Stimulated activated CD8-positive, alpha-beta memory T cell treated with anti-CD3 and anti-CD28 coated beads, Interleukin-4, amount 100 ng/mL, for 4 hours (primary cell): ENCODE results near the gene NEK7.

Source experiments
- DNase-seq, 2 donors: peaks; one replicate each; pipeline ENCODE4 v3.0.0-alpha.2; 2020; ENCODE audit warnings: low read depth in 2 of 2, low spot score in 1 of 2

NEK7 gene

DNA sequence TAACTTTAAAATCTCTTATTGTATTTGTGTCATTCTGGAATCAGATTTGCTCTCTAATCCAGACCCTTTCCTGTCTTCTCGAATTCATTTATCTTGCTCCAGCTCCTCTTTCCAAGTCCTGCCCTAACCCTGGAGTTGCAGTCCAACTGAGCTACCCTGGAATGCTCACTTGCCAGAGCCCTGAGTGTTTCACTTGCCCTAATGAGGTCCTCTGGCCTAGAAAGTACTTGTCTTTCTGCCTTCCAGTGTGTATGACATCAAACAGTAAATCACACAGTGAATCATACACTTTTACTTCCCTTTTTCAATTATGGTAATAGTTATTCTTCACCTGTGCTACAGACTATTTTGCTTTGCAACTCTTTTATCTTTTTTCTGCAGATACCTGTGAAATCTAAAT is 96.9 kb downstream of the NEK7 start:
- DNase-seq: no peak

DNA sequence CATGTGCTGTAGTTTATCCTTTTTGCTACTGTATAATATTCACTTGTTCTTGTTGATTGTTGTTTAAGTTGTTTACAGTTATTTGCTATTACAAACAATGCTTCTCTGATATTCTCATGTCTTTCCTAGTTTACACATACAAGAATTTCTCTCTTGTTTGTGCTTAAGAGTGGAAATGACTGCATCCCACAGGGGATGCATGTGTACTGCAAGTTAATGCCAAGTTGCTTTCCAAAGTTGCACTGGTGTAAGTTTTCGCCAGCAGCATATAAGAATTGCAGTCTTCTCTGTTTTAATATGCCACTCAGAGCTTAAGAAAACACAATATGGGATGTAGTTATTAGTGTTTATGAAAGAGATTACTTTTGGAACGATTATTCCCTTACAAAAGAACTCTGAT is 97.7 kb downstream of the NEK7 start:
- DNase-seq: no peak

DNA sequence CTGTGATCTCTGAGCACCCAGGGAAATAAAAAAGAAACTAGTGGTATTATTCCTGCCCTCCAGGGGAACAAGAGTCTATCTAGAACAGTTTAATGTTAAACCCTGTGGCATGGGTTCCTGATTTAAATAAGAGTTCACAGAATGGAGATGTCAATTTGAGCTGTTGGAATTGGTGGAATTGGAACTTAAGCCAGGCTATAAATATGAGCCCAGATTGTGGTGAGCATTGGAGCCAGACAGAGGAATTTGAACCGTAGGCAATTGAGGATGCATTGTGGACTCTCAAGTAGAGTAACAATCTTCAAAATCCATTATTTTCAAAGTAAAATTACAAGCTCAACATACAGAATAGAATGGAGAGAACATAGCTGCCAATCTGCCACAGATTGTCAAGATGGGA is 98.2 kb downstream of the NEK7 start:
- no peak for DNase-seq

- no peak for DNase-seq
Measured at GRCh38 chr1:198255784-198256183, 99.0 kb downstream of the NEK7 start.

DNA sequence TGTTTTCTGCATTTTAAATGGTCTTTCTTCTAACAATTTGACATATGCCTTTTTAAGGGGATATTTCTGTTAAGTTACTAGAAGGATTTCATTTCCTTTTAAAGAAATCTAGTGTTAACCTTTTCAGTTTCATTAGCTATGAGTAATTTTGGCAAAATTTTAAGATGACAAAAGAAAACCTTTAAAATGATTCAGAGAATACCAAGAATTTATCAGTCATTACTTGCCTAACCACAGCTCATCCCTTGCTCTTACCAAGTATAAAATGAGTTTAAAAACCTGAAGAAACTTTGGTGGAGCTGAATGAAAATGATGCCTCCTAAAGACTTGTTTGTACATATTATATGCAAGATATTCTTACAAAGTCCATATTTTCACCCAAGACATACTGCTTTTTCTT is 101.7 kb downstream of the NEK7 start:
- no peak for DNase-seq

GRCh38 chr1:198259333-198260074 is 102.7 kb downstream of the NEK7 start:
- DNase-seq: no peak

DNA sequence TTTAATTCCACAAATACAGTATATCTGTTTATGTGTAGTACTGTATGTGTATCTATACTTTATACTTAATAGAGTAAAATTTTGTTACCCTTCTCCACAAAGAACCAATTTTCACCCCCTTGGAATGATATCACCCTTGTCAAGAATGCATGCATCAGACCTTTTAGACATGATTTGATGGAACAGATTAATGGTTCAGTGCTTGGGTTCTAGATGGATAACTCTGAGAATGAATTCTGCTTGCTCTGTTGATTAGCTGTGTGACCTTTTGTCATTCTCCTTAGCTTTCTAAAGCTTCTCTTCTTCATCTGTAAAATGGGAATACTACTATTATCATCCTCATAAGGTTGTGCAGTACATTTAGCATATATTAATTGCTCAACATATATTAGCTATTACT is 105.1 kb downstream of the NEK7 start:
- no peak for DNase-seq

DNA sequence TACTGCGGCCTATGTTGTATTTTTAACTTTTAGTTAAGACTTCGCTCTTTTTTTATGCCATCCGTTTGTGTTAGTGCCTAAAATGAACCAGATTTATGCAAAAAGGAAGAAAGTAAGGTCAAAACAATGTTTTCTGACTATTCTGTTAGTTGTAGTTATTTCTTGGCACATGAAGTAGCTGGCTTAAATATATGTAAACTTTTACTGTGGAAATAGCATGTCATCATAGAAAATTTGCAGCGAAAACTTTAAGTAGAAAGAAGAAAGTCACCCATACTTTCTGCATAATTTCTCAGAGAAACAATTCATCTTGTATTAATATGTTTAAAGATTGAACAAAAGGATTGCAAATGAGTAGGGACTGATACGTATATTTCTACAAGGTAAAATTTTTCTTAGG is 106.4 kb downstream of the NEK7 start:
- DNase-seq: no peak

DNA sequence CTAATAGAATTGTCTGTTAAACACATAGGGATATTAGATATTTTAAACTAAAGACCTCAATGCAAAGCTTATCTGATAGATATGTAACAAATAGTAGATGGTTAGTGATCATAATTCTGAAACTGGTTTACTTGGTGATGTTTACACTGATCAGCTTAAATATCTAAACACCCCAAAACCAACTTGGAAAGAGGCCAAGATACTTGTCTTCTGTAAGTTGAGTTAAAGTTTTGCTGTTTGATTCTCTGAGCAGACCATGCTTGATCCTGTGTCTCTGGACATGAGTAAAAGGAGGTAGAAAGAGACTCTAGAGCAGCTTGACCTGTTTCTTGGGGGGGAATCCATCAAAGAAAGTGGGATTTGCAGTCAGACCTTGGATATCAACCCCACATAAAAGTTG is 107.5 kb downstream of the NEK7 start:
- no peak for DNase-seq

- no peak for DNase-seq
Measured at GRCh38 chr1:198265073-198265661, 108.4 kb downstream of the NEK7 start.

GRCh38 chr1:198267056-198267455 is 110.3 kb downstream of the NEK7 start:
- no peak for DNase-seq

DNA sequence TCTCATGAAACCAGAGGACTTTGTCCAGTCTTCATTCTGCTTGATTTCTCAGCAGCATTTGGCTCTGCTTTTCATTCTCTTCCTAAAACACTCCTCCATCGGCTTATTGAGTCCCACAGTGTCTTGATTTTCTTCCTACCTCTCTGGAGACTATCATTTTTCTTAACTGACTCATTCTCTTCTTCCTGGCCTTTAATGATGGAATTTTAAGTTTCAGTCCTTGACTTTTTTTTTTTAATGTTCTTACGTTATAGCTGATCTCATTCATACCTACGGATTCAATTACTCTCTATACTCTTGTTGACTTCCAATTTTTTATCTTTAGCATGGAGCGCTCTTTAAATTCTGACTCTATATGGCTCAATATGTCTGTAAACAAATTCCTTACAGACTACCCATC is 111.1 kb downstream of the NEK7 start:
- DNase-seq: no peak

- DNase-seq: no peak
Measured at GRCh38 chr1:198268784-198269645, 112.2 kb downstream of the NEK7 start.

GRCh38 chr1:198269646-198269940 is 112.8 kb downstream of the NEK7 start:
- DNase-seq: no peak

DNA sequence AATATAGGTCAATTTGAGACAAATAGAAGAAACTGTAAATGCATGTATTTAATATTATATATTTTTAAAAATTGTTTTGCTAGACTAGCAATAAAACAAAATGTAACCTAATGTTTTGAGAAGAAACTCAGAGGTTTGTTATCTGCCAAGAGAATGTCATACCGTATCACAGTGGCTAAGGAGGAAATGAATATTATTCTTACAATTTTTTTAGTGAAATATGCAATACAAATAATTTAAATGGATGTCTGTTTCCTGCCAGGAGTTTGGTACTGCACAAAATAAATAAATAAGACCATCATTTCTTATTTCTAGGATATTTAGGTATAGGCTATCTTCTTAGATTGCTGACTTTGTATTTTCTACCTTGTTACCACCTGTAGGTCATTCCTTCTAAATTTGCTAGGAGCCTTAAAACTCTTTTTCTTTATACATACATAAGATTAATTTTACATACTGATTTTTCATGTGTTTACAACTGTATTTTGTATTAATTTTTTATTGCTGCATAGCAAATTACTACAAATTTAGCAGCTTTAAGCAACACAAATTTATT is 113.6 kb downstream of the NEK7 start:
- DNase-seq: no peak

DNA sequence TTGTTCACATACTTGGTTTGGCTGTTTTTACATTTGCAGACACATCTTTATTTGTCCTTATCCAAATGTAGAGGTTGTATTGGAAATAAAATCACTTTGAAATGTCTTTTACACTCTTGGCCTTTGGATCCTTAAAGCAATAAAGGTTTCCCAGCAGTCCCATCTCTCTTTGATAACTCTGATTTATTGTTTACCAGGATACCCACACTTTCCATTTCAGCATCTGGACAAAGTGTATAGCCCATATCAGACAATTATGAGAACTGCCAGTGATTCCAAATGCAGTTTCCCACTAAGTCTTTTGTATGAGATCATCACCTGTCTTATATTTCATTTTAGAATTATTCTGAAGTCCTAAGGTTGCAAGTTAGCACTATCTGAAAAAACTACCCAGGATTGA is 114.7 kb downstream of the NEK7 start:
- no peak for DNase-seq

DNA sequence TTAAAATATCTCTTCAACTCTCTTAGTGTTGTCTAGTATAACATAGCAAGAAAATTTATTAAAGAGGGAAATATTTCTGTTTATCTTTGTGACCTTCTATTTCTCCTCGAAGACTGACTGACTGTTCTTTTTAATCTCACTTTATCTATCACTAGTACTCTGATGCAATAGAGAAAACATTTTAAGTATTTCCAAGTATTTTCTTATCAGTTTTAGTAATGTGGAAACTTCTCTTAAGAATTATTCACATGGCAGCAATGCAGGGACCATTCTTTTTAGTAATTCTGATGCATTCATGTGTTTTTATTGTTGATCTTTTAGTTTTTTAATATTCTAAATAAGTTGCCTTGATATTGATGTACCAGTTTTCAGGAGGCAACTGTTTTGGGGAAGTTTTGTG is 115.7 kb downstream of the NEK7 start:
- no peak for DNase-seq

DNA sequence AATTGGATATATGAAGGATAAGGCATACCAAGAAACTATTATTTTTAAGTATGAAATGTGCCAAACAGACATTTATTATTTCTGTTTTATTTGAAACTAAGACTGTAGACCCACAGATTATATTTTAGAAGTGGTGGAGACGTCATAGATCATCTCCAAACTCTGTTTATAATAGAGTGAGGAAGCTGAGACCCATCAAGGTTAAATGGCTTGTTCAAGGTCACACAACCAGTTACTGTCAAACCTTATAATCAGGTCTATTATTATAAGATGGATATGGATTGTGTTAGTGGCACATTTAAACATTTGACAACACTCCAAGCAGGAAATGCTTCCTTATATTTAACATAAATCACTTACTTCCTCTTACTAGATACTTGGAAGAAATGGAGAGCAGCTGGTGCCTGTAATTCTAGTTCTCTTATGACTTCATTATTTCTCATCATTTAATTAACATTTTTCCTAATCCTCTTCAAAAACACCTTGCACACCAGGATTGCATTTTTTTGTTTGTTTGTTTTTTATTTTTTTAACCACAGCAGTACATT is 117.0 kb downstream of the NEK7 start:
- no peak for DNase-seq

GRCh38 chr1:198275597-198275996 is 118.8 kb downstream of the NEK7 start:
- DNase-seq: no peak

DNA sequence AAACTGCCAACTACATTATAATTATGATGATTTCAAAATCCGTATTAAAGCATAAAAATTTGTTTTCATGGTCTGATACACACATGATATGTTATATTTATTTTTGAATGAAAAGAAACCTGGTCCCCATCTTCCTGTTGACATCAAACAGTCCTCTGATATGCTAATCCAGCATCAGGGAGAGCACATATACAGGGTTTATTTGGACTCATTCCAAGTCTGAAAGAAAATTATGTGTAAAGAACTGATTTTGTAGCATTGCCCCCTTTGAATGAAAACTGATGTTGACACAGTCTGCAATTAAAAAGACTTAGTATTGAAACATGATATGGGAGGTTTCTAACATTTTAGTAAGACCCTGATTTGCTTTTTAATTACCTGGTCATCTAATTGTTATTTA is 119.4 kb downstream of the NEK7 start:
- no peak for DNase-seq

DNA sequence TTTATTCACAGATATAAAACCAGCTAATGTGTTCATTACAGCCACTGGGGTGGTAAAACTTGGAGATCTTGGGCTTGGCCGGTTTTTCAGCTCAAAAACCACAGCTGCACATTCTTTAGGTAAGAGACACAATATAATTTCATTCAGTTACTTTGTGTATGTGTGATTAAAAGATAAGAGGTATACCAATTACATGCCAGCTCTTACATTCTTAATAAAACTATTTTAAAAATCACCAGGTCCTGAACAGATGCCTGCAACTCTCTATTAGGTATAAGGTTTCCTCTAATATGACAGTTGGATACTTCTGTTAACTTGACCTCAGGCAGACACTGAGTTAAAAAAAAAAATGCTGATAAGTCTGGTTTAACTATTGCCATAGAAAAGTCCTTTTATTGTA is 122.1 kb downstream of the NEK7 start:
- DNase-seq: no peak

DNA sequence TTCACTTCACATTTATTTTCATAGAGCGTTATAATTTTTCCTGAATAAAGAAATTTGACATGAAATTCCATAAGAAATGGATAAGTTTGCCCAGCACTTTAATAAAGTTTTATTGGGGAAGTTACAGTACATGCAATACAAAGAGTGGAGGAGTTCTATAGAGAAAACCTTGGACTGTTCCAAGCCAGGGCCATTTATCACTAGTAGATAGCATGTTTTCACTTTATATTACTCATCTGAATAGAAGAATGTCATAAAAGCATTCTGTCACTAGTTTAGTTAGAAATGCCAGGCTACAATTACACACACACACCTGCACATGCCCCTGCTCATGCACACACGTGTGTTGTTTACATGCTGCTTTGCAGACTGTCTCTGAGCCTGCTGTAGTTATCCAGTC is 123.3 kb downstream of the NEK7 start:
- DNase-seq: no peak
